ENCODE measurements around the gene KIF18B.

- TF ChIP-seq USF1 (IDR thresholded peaks at IDR 0.05) (no peak), FOXM1 (IDR thresholded peaks at IDR 0.05; ENCODE audit: borderline replicate concordance, low read depth) (no peak), RAD21 (IDR thresholded peaks at IDR 0.05; ENCODE audit: low read depth) (no peak), CREB1 (IDR thresholded peaks at IDR 0.05; ENCODE audit: low read depth) (no peak), ZBTB7A (IDR thresholded peaks at IDR 0.05; ENCODE audit: low read depth) (no peak), TCF12 (IDR thresholded peaks at IDR 0.05; ENCODE audit: low read depth) (no peak), YY1 (IDR thresholded peaks at IDR 0.05; ENCODE audit: low read depth) (no peak), TAF1 (IDR thresholded peaks at IDR 0.05; ENCODE audit: low read depth) (no peak), REST (IDR thresholded peaks at IDR 0.05; ENCODE audit: low read depth) (no peak)
These were observed 67.5 kb downstream of the KIF18B start for GRCh38 chr17:44880062-44880461.

Data from Ishikawa (cell line).